Peyer's patch (tissue), 4 donors: ENCODE measurements around the gene GALNT2.

Source experiments
- POLR2A ChIP-seq, 2 donors: fragments of 450-650 bp; IDR thresholded peaks; one replicate each; pipeline ENCODE4 v1.5.1; 2017; ENCODE audit warnings: antibody characterized with exemption in 2 of 2, mild to moderate bottlenecking in 2 of 2, moderate library complexity in 2 of 2
- TF ChIP-seq, protein P1 (sequence below), 6 experiments: fragments of 450-650 bp in 4 of 6; fragments of 200-600 bp in 2 of 6; sonication (generic) in 1 of 6; IDR thresholded peaks; one replicate each; pipeline ENCODE4 v1.5.1; 2017 to 2019; ENCODE audit warnings: antibody characterized with exemption in 6 of 6, mild to moderate bottlenecking in 3 of 6, moderate library complexity in 1 of 6

DNA sequence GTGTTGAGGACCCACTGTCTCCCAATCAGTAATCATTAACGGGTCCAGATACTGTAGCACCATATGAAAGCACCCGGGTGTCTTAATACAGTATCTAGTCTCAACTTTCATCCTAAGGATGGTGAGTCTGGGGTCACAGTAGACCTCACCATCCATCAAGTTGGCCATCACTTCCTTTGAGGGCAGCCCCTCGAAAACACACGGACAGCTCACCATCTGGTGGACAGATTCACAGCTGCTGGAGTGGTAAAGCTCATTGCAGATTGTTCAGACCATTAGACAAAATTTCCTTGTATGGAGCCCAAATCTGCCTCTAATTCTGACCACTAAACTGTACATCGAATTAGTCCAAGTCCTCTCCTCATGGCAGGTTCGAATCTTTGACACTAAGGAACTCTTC is 236.0 kb downstream of the GALNT2 start:
- TF ChIP-seq POLR2A (IDR thresholded peaks at IDR 0.05): no peak
- TF ChIP-seq, protein P1, sequence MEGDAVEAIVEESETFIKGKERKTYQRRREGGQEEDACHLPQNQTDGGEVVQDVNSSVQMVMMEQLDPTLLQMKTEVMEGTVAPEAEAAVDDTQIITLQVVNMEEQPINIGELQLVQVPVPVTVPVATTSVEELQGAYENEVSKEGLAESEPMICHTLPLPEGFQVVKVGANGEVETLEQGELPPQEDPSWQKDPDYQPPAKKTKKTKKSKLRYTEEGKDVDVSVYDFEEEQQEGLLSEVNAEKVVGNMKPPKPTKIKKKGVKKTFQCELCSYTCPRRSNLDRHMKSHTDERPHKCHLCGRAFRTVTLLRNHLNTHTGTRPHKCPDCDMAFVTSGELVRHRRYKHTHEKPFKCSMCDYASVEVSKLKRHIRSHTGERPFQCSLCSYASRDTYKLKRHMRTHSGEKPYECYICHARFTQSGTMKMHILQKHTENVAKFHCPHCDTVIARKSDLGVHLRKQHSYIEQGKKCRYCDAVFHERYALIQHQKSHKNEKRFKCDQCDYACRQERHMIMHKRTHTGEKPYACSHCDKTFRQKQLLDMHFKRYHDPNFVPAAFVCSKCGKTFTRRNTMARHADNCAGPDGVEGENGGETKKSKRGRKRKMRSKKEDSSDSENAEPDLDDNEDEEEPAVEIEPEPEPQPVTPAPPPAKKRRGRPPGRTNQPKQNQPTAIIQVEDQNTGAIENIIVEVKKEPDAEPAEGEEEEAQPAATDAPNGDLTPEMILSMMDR (IDR thresholded peaks at IDR 0.05): no peak
